NT2/D1 (cell line): ENCODE measurements around the gene CTDP1.

Experiments used
- DNase-seq: peaks from one replicate; pipeline ENCODE4 v3.0.0-alpha.2; 2011; ENCODE audit warnings: low read depth, low spot score
- H3K27me3 ChIP-seq: 2 replicates; pipeline ENCODE4 v1.6.0; 2011; ENCODE audit warnings: mild to moderate bottlenecking; ENCODE audit not compliant: insufficient read length, insufficient read depth
- H3K36me3 ChIP-seq: 2 replicates; pipeline ENCODE4 v1.6.1; 2011; ENCODE audit warnings: mild to moderate bottlenecking, low read length, mixed read lengths; ENCODE audit not compliant: insufficient read depth, insufficient read length
- H3K4me1 ChIP-seq: 2 replicates; pipeline ENCODE4 v1.5.1; 2011; ENCODE audit not compliant: insufficient read depth, insufficient read length
- H3K4me3 ChIP-seq: 2 replicates; pipeline ENCODE4 v1.5.1; 2011; ENCODE audit warnings: low read depth; ENCODE audit not compliant: insufficient read length
- H3K9ac ChIP-seq: 2 replicates; pipeline ENCODE4 v1.6.0; 2011; ENCODE audit warnings: low read depth; ENCODE audit not compliant: insufficient read length
- H3K9me3 ChIP-seq: 2 replicates; pipeline ENCODE4 v1.5.1; 2011; ENCODE audit warnings: mild to moderate bottlenecking, low read length; ENCODE audit not compliant: insufficient read depth
- SUZ12 ChIP-seq: IDR thresholded peaks from 2 replicates; pipeline ENCODE4 v1.6.1; 2011; ENCODE audit not compliant: insufficient read length, insufficient read depth; ENCODE audit errors: extremely low read depth
- YY1 ChIP-seq: IDR thresholded peaks from 2 replicates; pipeline ENCODE4 v1.6.1; 2011; ENCODE audit not compliant: insufficient read length, insufficient read depth
- ZNF274 ChIP-seq: IDR thresholded peaks from 2 replicates; pipeline ENCODE4 v1.6.1; 2011; ENCODE audit warnings: mild to moderate bottlenecking, low read depth, low read length

The CTDP1 gene

GRCh38 chr18:79705272-79705671, 25.7 kb downstream of the CTDP1 start:
- TF ChIP-seq ZNF274 (no peak), YY1 (no peak), SUZ12 (no peak)
- H3K4me3 ChIP-seq = no peak overlapping the region
- no peak overlapping the region for H3K9ac ChIP-seq
- DNase-seq = no peak
- no peaks in the 10 kb centered on the region for H3K4me1 ChIP-seq
- H3K9me3 ChIP-seq = no peaks in the 10 kb centered on the region
- no peaks in the 10 kb centered on the region for H3K27me3 ChIP-seq
- H3K36me3 ChIP-seq = peaks cover 84% of the 10 kb centered on the region

GRCh38 chr18:79706006-79706405, 26.4 kb downstream of the CTDP1 start:
- DNase-seq = no peak
- H3K9ac ChIP-seq = no peak overlapping the region
- no peaks in the 10 kb centered on the region for H3K4me1 ChIP-seq
- no peaks in the 10 kb centered on the region for H3K27me3 ChIP-seq
- H3K4me3 ChIP-seq = no peak overlapping the region
- H3K9me3 ChIP-seq = no peaks in the 10 kb centered on the region
- peaks cover 81% of the 10 kb centered on the region for H3K36me3 ChIP-seq
- TF ChIP-seq SUZ12 (no peak), YY1 (no peak), ZNF274 (no peak)

GRCh38 chr18:79706658-79707057, 27.1 kb downstream of the CTDP1 start:
- peaks cover 85% of the 10 kb centered on the region for H3K36me3 ChIP-seq
- DNase-seq = no peak
- H3K9me3 ChIP-seq = no peaks in the 10 kb centered on the region
- no peak overlapping the region for H3K4me3 ChIP-seq
- no peaks in the 10 kb centered on the region for H3K27me3 ChIP-seq
- no peak for TF ChIP-seq YY1
- TF ChIP-seq SUZ12 = no peak
- no peak for TF ChIP-seq ZNF274
- H3K4me1 ChIP-seq = no peaks in the 10 kb centered on the region
- no peak overlapping the region for H3K9ac ChIP-seq

- H3K4me3 ChIP-seq = no peak overlapping the region
- H3K4me1 ChIP-seq = no peaks in the 10 kb centered on the region
- no peaks in the 10 kb centered on the region for H3K9me3 ChIP-seq
- TF ChIP-seq SUZ12 = no peak
- TF ChIP-seq YY1 = no peak
- TF ChIP-seq ZNF274 = no peak
- H3K27me3 ChIP-seq = no peaks in the 10 kb centered on the region
- peaks cover 87% of the 10 kb centered on the region for H3K36me3 ChIP-seq
- H3K9ac ChIP-seq = no peak overlapping the region
- DNase-seq = no peak
Observed at GRCh38 chr18:79707239-79707638, 27.6 kb downstream of the CTDP1 start.

- H3K4me1 ChIP-seq = no peaks in the 10 kb centered on the region
- no peak overlapping the region for H3K9ac ChIP-seq
- no peaks in the 10 kb centered on the region for H3K9me3 ChIP-seq
- H3K36me3 ChIP-seq = peaks cover 91% of the 10 kb centered on the region
- no peak for TF ChIP-seq ZNF274
- no peak for TF ChIP-seq YY1
- TF ChIP-seq SUZ12 = no peak
- no peak for DNase-seq
- no peaks in the 10 kb centered on the region for H3K27me3 ChIP-seq
- H3K4me3 ChIP-seq = no peak overlapping the region
Observed at GRCh38 chr18:79707671-79708070, 28.1 kb downstream of the CTDP1 start.

- H3K36me3 ChIP-seq = peaks cover 93% of the 10 kb centered on the region
- TF ChIP-seq YY1 (no peak), ZNF274 (no peak), SUZ12 (no peak)
Observed at GRCh38 chr18:79708412-79708811, 28.8 kb downstream of the CTDP1 start.

GRCh38 chr18:79712206-79712857, 32.7 kb downstream of the CTDP1 start:
- no peaks in the 10 kb centered on the region for H3K4me1 ChIP-seq
- no peak for TF ChIP-seq SUZ12
- no peak for TF ChIP-seq YY1
- TF ChIP-seq ZNF274 = no peak
- no peak overlapping the region for H3K9ac ChIP-seq
- DNase-seq = no peak
- H3K4me3 ChIP-seq = no peak overlapping the region
- H3K27me3 ChIP-seq = no peaks in the 10 kb centered on the region
- no peaks in the 10 kb centered on the region for H3K9me3 ChIP-seq
- peaks cover 92% of the 10 kb centered on the region for H3K36me3 ChIP-seq

More at GRCh38 chr18:79708412-79708811, 28.8 kb downstream of the CTDP1 start:
- Histone ChIP-seq H3K9me3 (no peaks in the 10 kb centered on the region), H3K4me1 (no peaks in the 10 kb centered on the region), H3K27me3 (no peaks in the 10 kb centered on the region), H3K9ac (no peak overlapping the region), H3K4me3 (no peak overlapping the region)
- DNase-seq = no peak

- peaks cover 92% of the 10 kb centered on the region for H3K36me3 ChIP-seq
- H3K4me3 ChIP-seq = no peak overlapping the region
- H3K27me3 ChIP-seq = no peaks in the 10 kb centered on the region
- no peaks in the 10 kb centered on the region for H3K4me1 ChIP-seq
- H3K9ac ChIP-seq = no peak overlapping the region
- H3K9me3 ChIP-seq = no peaks in the 10 kb centered on the region
- DNase-seq = no peak
- no peak for TF ChIP-seq ZNF274
- no peak for TF ChIP-seq YY1
- no peak for TF ChIP-seq SUZ12
Observed at GRCh38 chr18:79713341-79713740, 33.7 kb downstream of the CTDP1 start.
